Measurements from ENCODE around the gene AGRN. TPM values are rescaled to one million over a fixed set of nuclear protein-coding genes. Genes with fewer than 3 reads are reported as not detected.
A peak's percentile ranks its signal among the peaks of the same experiment; 100 is the strongest.
"Not testable (repeated sequence)": the region's sequence is repeated elsewhere in the genome, so short reads cannot be mapped to it uniquely, and the experiment has no call there.

Gene AGRN
- total RNA-seq, 2 experiments from 2014 or later = 33.2 to 35.6 TPM

- H3K27me3 Mint-ChIP-seq = peaks cover 12% of the 10 kb centered on the region
- H3K27ac Mint-ChIP-seq; H3K36me3 Mint-ChIP-seq; H3K9me3 Mint-ChIP-seq; POLR2A ChIA-PET; DNase-seq; H3K4me3 Mint-ChIP-seq; H3K4me1 Mint-ChIP-seq (ENCODE audit: low read depth): not testable (repeated sequence)
- intact Hi-C loops (cut with micrococcal nuclease) = loop anchor here (2.0 kb wide), 1 partner anchor 72 kb away; no protein-coding TSS in a partner anchor
- CTCF ChIA-PET = interaction anchor here (0.9 to 1.8 kb wide), 7 partner anchors 8 to 107 kb away, joined by 3 to 13 read pairs (median 5); partner anchors contain the start of genes KLHL17 and PLEKHN1
These were observed 43.1 kb upstream of the AGRN start for GRCh38 chr1:976791-977190.

DNA sequence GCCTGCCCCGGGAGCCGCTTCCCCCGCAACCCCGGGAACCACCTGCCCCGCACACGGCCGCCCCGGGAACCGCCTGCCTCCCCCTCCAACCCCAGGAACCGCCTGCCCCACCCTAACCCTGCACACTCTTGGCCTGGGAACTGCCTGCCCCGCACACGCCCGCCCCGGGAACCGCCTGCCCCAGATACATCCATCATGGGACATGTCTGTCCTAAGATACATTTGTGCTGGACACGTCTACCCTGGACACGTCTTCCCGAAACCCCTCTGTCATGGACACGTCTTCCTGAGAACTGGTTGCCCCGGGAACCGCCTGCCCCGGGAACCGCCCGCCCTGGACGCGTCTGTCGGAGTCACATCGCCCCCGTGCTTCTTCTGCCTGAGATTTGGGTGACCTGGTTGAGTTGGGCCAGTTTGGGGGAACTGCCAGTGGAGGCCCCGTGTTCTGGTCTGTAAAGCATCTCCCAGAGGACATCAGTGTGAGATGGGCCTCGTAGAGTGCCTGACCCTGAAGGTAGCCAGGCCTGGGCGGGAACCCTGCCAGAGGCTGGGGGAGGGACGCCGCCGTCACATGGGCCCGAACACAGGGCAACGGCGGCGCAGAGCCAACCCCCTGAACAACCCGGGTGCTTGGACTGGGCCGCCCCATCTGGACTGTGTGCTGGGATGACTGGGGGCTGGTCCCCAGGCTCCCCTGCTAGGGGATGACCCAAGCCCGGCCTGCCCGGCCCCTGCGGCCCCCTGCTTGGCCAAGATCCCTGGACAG, 41.7 kb upstream of the AGRN start:
- Mint-ChIP-seq H3K4me1 (ENCODE audit: low read depth) (peaks cover 8% of the 10 kb centered on the region), H3K27me3 (peaks cover 19% of the 10 kb centered on the region), H3K36me3 (no peaks in the 10 kb centered on the region), H3K4me3 (no peak overlapping the region), H3K9me3 (no peaks in the 10 kb centered on the region), H3K27ac (no peak overlapping the region)
- ChIA-PET CTCF (no interaction called here), POLR2A (no interaction called here)
- no peak for DNase-seq
- intact Hi-C loops (cut with micrococcal nuclease) = no loop called here

DNA sequence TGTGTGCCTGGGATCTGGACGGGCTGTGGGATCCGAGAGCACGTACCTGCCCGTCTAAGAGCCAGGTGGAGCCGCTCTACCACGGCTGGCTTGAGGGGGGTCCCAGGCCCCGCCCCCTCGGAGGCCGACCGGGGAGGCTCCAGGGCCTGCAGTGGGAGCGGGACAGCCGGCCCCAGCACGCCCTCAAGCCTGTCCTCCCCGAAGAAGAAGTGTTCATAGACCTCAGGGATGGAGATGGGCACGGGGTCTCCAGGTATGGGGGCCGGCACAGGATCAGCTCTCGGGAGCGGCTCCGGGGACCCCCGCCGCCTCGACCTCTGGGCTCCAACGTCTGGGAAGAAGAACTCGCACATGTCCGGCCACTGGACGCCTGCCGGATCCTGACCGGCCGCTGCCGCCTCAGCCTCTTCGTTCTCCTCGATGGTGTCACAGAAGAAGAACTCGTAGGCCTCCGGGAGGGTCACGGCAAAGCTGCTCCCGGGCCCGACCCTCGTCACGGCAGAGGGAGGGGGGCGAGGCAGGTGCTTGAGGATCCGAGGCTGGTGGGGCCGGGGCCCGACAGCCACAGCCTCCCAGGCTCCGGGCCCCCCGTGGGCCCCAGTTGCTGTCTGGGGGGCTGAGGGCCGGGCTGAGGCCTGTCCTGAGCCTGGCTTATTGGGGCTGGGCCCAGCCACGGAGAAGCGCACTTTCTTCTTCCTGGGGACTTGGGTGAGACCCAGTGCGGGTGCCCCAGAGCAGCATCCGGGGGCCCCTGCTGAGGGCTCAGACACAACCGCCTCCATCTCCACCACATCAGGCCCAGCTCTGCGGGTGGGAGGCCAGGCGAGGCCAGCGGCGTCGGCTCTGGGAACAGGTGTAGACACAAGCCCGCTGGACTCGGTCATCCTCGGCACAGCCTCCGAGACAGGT, 40.8 kb upstream of the AGRN start:
- CTCF ChIA-PET = no interaction called here
- H3K9me3 Mint-ChIP-seq = no peaks in the 10 kb centered on the region
- no peaks in the 10 kb centered on the region for H3K36me3 Mint-ChIP-seq
- intact Hi-C loops (cut with micrococcal nuclease) = no loop called here
- H3K4me3 Mint-ChIP-seq = no peak overlapping the region
- H3K27ac Mint-ChIP-seq = no peak overlapping the region
- no peak for DNase-seq
- H3K27me3 Mint-ChIP-seq = peaks cover 20% of the 10 kb centered on the region
- H3K4me1 Mint-ChIP-seq (ENCODE audit: low read depth) = peaks cover 8% of the 10 kb centered on the region
- POLR2A ChIA-PET = no interaction called here

GRCh38 chr1:979744-980072, 40.2 kb upstream of the AGRN start:
- intact Hi-C loops (cut with micrococcal nuclease) = no loop called here
- H3K27ac Mint-ChIP-seq = no peak overlapping the region
- peaks cover 20% of the 10 kb centered on the region for H3K27me3 Mint-ChIP-seq
- no peak overlapping the region for H3K4me3 Mint-ChIP-seq
- CTCF ChIA-PET = no interaction called here
- POLR2A ChIA-PET = interaction anchor here (1.0 kb wide), 1 partner anchor 15 kb away, joined by 3 read pairs; no protein-coding TSS in a partner anchor
- H3K9me3 Mint-ChIP-seq = no peaks in the 10 kb centered on the region
- no peak for DNase-seq
- H3K36me3 Mint-ChIP-seq = no peaks in the 10 kb centered on the region
- H3K4me1 Mint-ChIP-seq (ENCODE audit: low read depth) = peaks cover 8% of the 10 kb centered on the region

DNA sequence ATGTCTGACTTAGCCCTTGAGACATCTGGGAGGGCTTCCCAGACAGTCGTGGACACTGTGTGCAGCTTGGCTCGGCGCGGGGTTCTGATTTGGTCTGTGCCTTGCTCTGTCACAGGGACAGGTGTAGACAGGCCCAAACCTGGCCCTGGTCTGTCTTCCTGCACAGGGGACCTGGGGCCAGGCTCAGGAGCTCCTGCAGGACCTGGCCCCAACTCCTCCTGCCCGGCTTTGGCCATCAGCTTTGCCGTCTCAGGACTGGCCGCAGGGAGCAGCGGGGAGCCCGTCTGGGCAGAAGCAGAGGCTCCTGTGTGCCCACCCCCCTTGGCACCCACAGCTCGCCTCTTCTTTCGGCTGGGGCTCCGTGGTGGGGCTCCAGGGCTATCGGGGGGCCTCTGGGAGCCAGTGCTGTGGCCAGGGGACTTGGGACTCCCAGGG, 39.8 kb upstream of the AGRN start:
- intact Hi-C loops (cut with micrococcal nuclease) = no loop called here
- Mint-ChIP-seq H3K36me3 (no peaks in the 10 kb centered on the region), H3K27ac (no peak overlapping the region), H3K27me3 (peaks cover 20% of the 10 kb centered on the region), H3K9me3 (no peaks in the 10 kb centered on the region), H3K4me3 (no peak overlapping the region), H3K4me1 (ENCODE audit: low read depth) (peaks cover 8% of the 10 kb centered on the region)
- POLR2A ChIA-PET = interaction anchor here (1.0 kb wide), 1 partner anchor 14 kb away, joined by 3 read pairs; no protein-coding TSS in a partner anchor
- CTCF ChIA-PET = interaction anchor here (0.9 to 5.0 kb wide), 3 partner anchors 9 to 84 kb away, joined by 3 to 55 read pairs (median 4); no protein-coding TSS in a partner anchor
- no peak for DNase-seq

DNA sequence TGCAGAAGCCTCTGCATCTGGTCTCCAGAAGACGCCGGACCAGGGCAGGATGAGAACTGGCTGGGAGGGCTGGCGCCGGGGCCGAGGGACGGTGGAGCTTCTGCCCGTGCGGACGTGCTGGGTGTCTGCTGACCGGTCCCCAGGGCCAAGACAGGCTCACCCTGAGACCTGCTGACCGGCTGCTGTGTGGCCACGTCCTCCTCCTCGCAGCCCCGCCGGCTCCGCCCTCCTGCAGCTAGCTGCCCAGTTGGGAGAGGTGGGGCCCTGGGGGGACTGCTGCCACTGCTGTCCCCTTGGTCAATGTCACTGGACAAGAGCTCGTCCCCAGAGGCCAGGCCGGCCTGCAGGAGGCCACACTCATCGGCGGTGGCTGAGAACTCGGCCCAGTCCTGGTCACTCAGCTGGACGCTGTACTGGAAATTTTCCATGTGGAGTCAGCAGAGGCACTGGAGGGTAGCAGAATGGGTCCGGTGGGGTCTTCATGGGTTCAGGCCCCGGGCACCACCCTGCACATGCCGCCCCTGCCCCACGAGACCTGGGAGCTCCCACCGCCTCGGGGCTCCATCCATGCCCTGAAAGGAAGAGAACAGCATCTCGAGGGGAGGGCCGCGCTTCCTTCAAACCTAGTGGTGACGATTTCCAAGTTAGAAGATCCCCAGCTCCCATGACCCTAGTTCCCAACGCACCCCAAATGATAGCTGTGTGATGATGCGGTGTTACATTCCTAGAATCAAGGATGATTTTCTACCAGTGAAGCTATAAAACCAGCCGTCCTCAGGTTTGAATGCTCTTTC, 39.1 kb upstream of the AGRN start:
- H3K27ac Mint-ChIP-seq = no peak overlapping the region
- ChIA-PET CTCF (interaction anchor here (0.9 to 5.0 kb wide), 3 partner anchors 9 to 83 kb away, joined by 3 to 55 read pairs (median 4); no protein-coding TSS in a partner anchor), POLR2A (interaction anchor here (1.0 kb wide), 1 partner anchor 14 kb away, joined by 3 read pairs; no protein-coding TSS in a partner anchor)
- no peak overlapping the region for H3K4me3 Mint-ChIP-seq
- no peaks in the 10 kb centered on the region for H3K9me3 Mint-ChIP-seq
- H3K4me1 Mint-ChIP-seq (ENCODE audit: low read depth) = peaks cover 4% of the 10 kb centered on the region
- no peak for DNase-seq
- peaks cover 22% of the 10 kb centered on the region for H3K27me3 Mint-ChIP-seq
- H3K36me3 Mint-ChIP-seq = no peaks in the 10 kb centered on the region
- intact Hi-C loops (cut with micrococcal nuclease) = no loop called here

- Mint-ChIP-seq H3K27ac (no peak overlapping the region), H3K4me1 (ENCODE audit: low read depth) (peaks cover 3% of the 10 kb centered on the region), H3K9me3 (no peaks in the 10 kb centered on the region), H3K4me3 (no peak overlapping the region), H3K36me3 (no peaks in the 10 kb centered on the region), H3K27me3 (peaks cover 23% of the 10 kb centered on the region)
- POLR2A ChIA-PET = no interaction called here
- DNase-seq = no peak
- CTCF ChIA-PET = interaction anchor here (1.3 to 5.0 kb wide), 3 partner anchors 20 to 309 kb away, joined by 3 to 55 read pairs (median 4); no protein-coding TSS in a partner anchor
- intact Hi-C loops (cut with micrococcal nuclease) = no loop called here
These were observed 38.4 kb upstream of the AGRN start for GRCh38 chr1:981491-981954.

DNA sequence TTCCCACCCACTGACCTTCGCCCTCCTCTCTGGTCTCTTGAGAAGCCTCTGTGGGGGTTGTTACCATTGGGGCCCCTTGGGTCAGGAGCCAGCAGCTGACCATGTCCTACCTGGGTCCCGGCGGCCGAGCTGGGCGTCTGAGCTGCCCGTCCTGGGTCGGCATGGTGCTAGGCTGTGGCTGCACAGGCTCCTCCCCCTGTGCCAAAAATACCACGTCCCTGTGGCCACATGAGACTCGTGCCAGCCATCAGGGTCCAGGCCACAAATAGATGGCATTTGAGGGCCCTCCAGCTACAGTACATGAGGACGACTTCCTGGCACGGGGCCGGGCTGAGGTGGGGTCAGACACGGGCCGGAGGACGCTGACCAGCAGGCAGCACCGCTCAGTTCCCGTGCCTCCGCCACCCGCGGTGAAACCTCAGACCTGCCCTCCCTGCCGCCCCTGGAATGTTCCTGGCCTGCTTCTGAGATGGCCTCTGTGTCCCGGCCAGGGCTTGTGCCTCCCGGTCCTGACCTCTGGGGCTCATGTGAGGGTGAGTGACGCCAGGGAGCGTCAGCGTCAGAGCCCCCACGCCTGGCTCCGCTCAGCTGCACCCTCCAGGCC, 37.9 kb upstream of the AGRN start, which contains the start of gene PERM1:
Gene PERM1 (minus strand): TSS at position 139 of the 604 bp plus-strand sequence. CDS start 1,064 bp downstream, outside the sequence.
- POLR2A ChIA-PET = no interaction called here
- DNase-seq = no peak
- CTCF ChIA-PET = interaction anchor here (1.6 to 5.0 kb wide), 6 partner anchors 15 to 308 kb away, joined by 3 to 55 read pairs (median 12); no protein-coding TSS in a partner anchor
- H3K36me3 Mint-ChIP-seq = no peaks in the 10 kb centered on the region
- no peaks in the 10 kb centered on the region for H3K9me3 Mint-ChIP-seq
- intact Hi-C loops (cut with micrococcal nuclease) = no loop called here
- no peak within 1 kb of the TSS for H3K4me3 Mint-ChIP-seq
- H3K27me3 Mint-ChIP-seq = peaks cover 23% of the 10 kb centered on the region
- peaks cover 3% of the 10 kb centered on the region for H3K4me1 Mint-ChIP-seq (ENCODE audit: low read depth)
- no peak within 1 kb of the TSS for H3K27ac Mint-ChIP-seq

DNA sequence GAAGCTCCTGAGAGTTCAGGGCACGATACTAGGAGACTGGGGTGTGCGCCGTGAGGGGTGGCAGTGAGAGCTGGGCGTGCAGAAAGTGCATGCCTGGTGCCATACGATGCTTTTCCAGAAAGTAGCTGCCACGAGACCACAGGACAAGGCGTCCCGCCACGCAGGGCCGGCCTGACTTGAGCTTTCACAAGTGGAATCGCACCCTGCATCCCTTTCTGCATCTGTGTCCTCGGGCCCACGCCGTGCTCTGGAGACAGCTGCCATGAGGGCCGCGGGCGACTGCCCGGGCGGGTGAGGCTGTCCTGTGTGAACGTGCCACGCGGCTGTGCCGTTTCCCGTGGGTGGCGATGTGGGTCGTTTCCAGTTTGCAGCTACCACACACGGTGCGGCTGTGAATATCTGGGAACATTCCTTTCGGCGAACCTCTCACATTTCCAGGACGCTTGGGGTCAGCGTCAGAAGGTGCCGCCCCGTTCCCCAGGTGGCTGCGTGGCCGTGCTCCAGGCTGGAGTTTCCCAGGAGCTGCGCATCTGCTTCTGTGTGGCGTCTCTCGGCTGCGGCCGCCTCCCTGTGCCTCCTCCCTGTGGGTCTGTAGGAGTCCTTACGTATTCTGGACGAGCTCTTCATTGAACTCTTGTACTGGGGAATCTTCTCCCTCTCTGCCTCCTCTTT, 37.0 kb upstream of the AGRN start:
- Mint-ChIP-seq H3K36me3 (no peaks in the 10 kb centered on the region), H3K27ac (no peak overlapping the region), H3K4me3 (no peak overlapping the region), H3K27me3 (peaks cover 23% of the 10 kb centered on the region), H3K4me1 (ENCODE audit: low read depth) (peaks cover 3% of the 10 kb centered on the region), H3K9me3 (no peaks in the 10 kb centered on the region)
- ChIA-PET CTCF (interaction anchor here (1.0 to 5.0 kb wide), 13 partner anchors 9 to 307 kb away, joined by 3 to 55 read pairs (median 6); partner anchors contain the start of gene PLEKHN1), POLR2A (no interaction called here)
- no peak for DNase-seq
- intact Hi-C loops (cut with micrococcal nuclease) = no loop called here

GRCh38 chr1:983798-984475, 36.0 kb upstream of the AGRN start:
- Mint-ChIP-seq H3K9me3 (no peaks in the 10 kb centered on the region), H3K27me3 (peaks cover 25% of the 10 kb centered on the region), H3K4me1 (ENCODE audit: low read depth) (peaks cover 5% of the 10 kb centered on the region), H3K36me3 (no peaks in the 10 kb centered on the region), H3K4me3 (no peak overlapping the region), H3K27ac (no peak overlapping the region)
- intact Hi-C loops (cut with micrococcal nuclease) = no loop called here
- ChIA-PET CTCF (interaction anchor here (0.7 to 5.0 kb wide), 32 partner anchors 8 to 388 kb away, joined by 3 to 55 read pairs (median 5); partner anchors contain the start of genes HES4, ISG15, NOC2L and PLEKHN1), POLR2A (no interaction called here)
- peak; percentile 73 for DNase-seq

All from activated CD4-positive, alpha-beta memory T cell treated with anti-CD3 and anti-CD28 coated beads for 36 hours (primary cell).